Sigmoid colon (tissue), 7 donors: ENCODE measurements around the gene TSPAN9. TPM values are rescaled to one million over a fixed set of nuclear protein-coding genes. Genes with fewer than 3 reads are reported as not detected.

Experiments used
- DNase-seq: peaks from one replicate; pipeline ENCODE4 v3.0.0-alpha.2; 2019
- H3K27ac ChIP-seq, 4 donors: fragments of 200-600 bp; sonication (generic); one replicate each; pipeline ENCODE4 v1.5.1; 2016 to 2019; ENCODE audit warnings: mild to moderate bottlenecking in 1 of 4
- H3K27me3 ChIP-seq, 3 donors: fragments of 200-600 bp; sonication (generic); one replicate each; pipeline ENCODE4 v1.5.1; 2019; ENCODE audit warnings: mild to moderate bottlenecking in 1 of 3
- H3K36me3 ChIP-seq, 4 donors: fragments of 200-600 bp; sonication (generic); one replicate each; pipeline ENCODE4 v1.5.1; 2016 to 2019
- H3K4me1 ChIP-seq, 4 donors: fragments of 200-600 bp; sonication (generic); one replicate each; pipeline ENCODE4 v1.5.1; 2017 to 2019
- H3K4me3 ChIP-seq, 4 donors: fragments of 200-600 bp; sonication (generic); one replicate each; pipeline ENCODE4 v1.5.1; 2017 to 2019; ENCODE audit warnings: mild to moderate bottlenecking in 2 of 4, moderate library complexity in 1 of 4
- H3K9me3 ChIP-seq, 4 donors: fragments of 200-600 bp in 3 of 4; sonication (generic) in 3 of 4; one replicate each; pipeline versions ENCODE4 v1.5.1 to v1.6.1; 2013 to 2019
- CTCF ChIP-seq, 4 experiments: fragments of 450-650 bp in 3 of 4; fragments of 200-600 bp in 1 of 4; IDR thresholded peaks; one replicate each; pipeline ENCODE4 v1.5.1; 2016 to 2019; ENCODE audit warnings: antibody characterized with exemption in 4 of 4, mild to moderate bottlenecking in 3 of 4, moderate library complexity in 2 of 4
- EP300 ChIP-seq, 4 donors: sonication (generic); formaldehyde crosslinking; IDR thresholded peaks; one replicate each; pipeline ENCODE4 v1.6.1; 2017; ENCODE audit warnings: antibody characterized with exemption in 4 of 4
- POLR2A ChIP-seq, 2 donors: fragments of 450-650 bp; IDR thresholded peaks; one replicate each; pipeline ENCODE4 v1.6.1; 2016; ENCODE audit warnings: antibody characterized with exemption in 2 of 2, mild to moderate bottlenecking in 2 of 2, moderate library complexity in 2 of 2
- POLR2AphosphoS5 ChIP-seq, 4 donors: sonication (generic); formaldehyde crosslinking; IDR thresholded peaks; one replicate each; pipeline ENCODE4 v1.6.1; 2017; ENCODE audit warnings: antibody characterized with exemption in 4 of 4
- WGBS, 2 donors: extraction: QIAGEN DNeasy Blood & Tissue Kit; methylation state at CpG; one replicate each; pipeline ENCODE4 v1.1.7; 2013; 5-methylcytosine and 5-hydroxymethylcytosine counted together
- intact Hi-C: fragments of 100-400 bp; cut with DNase I; formaldehyde crosslinking; loops from one replicate; pipeline ENCODE4 v1.15.1; 2023
- polyA plus RNA-seq, 3 donors: library from polyadenylated mRNA; stranded (reverse); fragments of 200-250 nt; gene quantifications; one replicate each; pipeline ENCODE4 v1.2.3, GENCODE V29; 2013
- total RNA-seq, 4 donors: library from RNA; depleted of rRNA; stranded (reverse); fragments of >200 nt; gene quantifications; one replicate each; pipeline ENCODE4 v1.1.0, GENCODE V29; 2016
- donor health status: healthy with polysubstance abuse.
- donor health status: Bipolar disorder and iron deficiency.
- donor health status: healthy.

TSPAN9 gene
- total and polyA plus RNA-seq, 7 donors: 0.92 to 28.0 (median 18.2) TPM

GRCh38 chr12:3040026-3040656 is 37.0 kb upstream of the TSPAN9 start:
- DNase-seq: no peak
- Histone ChIP-seq H3K4me1 (peaks cover 0 to 3% (median 1%) of the 10 kb centered on the region in 4 donors), H3K9me3 (no peaks in the 10 kb centered on the region), H3K27me3 (no peaks in the 10 kb centered on the region), H3K4me3 (no peak overlapping the region), H3K27ac (no peak overlapping the region), H3K36me3 (peaks cover 0 to 21% (median 0%) of the 10 kb centered on the region in 4 donors)
- intact Hi-C loops: loop anchor here (2.0 kb wide), 1 partner anchor 187 kb away; no protein-coding TSS in a partner anchor
- no peak for TF ChIP-seq CTCF (IDR thresholded peaks at IDR 0.05)
- TF ChIP-seq EP300 (IDR thresholded peaks at IDR 0.05): no peak
- TF ChIP-seq POLR2AphosphoS5 (IDR thresholded peaks at IDR 0.05): no peak
- no peak for TF ChIP-seq POLR2A (IDR thresholded peaks at IDR 0.05)
- WGBS, 2 donors: 90 to 95% methylated on average over 15 of the region's 15 CpGs

GRCh38 chr12:3040663-3041544 is 36.3 kb upstream of the TSPAN9 start:
- Histone ChIP-seq H3K9me3 (no peaks in the 10 kb centered on the region), H3K27ac (no peak overlapping the region), H3K4me3 (no peak overlapping the region), H3K4me1 (no peaks in the 10 kb centered on the region), H3K27me3 (no peaks in the 10 kb centered on the region), H3K36me3 (peaks cover 0 to 21% (median 0%) of the 10 kb centered on the region in 4 donors)
- 92 to 93% methylated on average over 29 of the region's 29 CpGs for WGBS, 2 donors
- DNase-seq: no peak
- TF ChIP-seq POLR2AphosphoS5 (IDR thresholded peaks at IDR 0.05) (no peak), EP300 (IDR thresholded peaks at IDR 0.05) (no peak)
- intact Hi-C loops: loop anchor here (2.0 kb wide), 1 partner anchor 188 kb away; no protein-coding TSS in a partner anchor

- H3K4me1 ChIP-seq: no peaks in the 10 kb centered on the region
- H3K27ac ChIP-seq: no peak overlapping the region
- H3K9me3 ChIP-seq: no peaks in the 10 kb centered on the region
- intact Hi-C loops: loop anchor here (2.0 kb wide), 1 partner anchor 189 kb away; no protein-coding TSS in a partner anchor
- H3K27me3 ChIP-seq: no peaks in the 10 kb centered on the region
- 69 to 70% methylated on average over 11 of the region's 11 CpGs for WGBS, 2 donors
- H3K36me3 ChIP-seq: peaks cover 0 to 21% (median 0%) of the 10 kb centered on the region in 4 donors
- DNase-seq: peak; percentile 79
- H3K4me3 ChIP-seq: no peak overlapping the region
- TF ChIP-seq CTCF (IDR thresholded peaks at IDR 0.05) (peak in 2 of 4 experiments; percentile 33 to 61), POLR2AphosphoS5 (IDR thresholded peaks at IDR 0.05) (no peak)
Observed at GRCh38 chr12:3041558-3042164, 35.5 kb upstream of the TSPAN9 start.

GRCh38 chr12:3042394-3042793 is 34.8 kb upstream of the TSPAN9 start:
- no peaks in the 10 kb centered on the region for H3K27me3 ChIP-seq
- peaks cover 0 to 21% (median 0%) of the 10 kb centered on the region in 4 donors for H3K36me3 ChIP-seq
- no peaks in the 10 kb centered on the region for H3K4me1 ChIP-seq
- H3K9me3 ChIP-seq: no peaks in the 10 kb centered on the region
- intact Hi-C loops: no loop called here
- WGBS, 2 donors: 46 to 83% methylated on average over 8 of the region's 8 CpGs
- no peak overlapping the region for H3K4me3 ChIP-seq
- no peak for TF ChIP-seq CTCF (IDR thresholded peaks at IDR 0.05)
- TF ChIP-seq POLR2A (IDR thresholded peaks at IDR 0.05): no peak
- no peak for TF ChIP-seq POLR2AphosphoS5 (IDR thresholded peaks at IDR 0.05)
- no peak for TF ChIP-seq EP300 (IDR thresholded peaks at IDR 0.05)
- H3K27ac ChIP-seq: no peak overlapping the region
- no peak for DNase-seq

GRCh38 chr12:3042826-3043225 is 34.4 kb upstream of the TSPAN9 start:
- intact Hi-C loops: no loop called here
- TF ChIP-seq POLR2AphosphoS5 (IDR thresholded peaks at IDR 0.05) (no peak), EP300 (IDR thresholded peaks at IDR 0.05) (no peak), POLR2A (IDR thresholded peaks at IDR 0.05) (no peak), CTCF (IDR thresholded peaks at IDR 0.05) (no peak)
- H3K4me1 ChIP-seq: no peaks in the 10 kb centered on the region
- no peak overlapping the region for H3K4me3 ChIP-seq
- H3K27me3 ChIP-seq: no peaks in the 10 kb centered on the region
- no peaks in the 10 kb centered on the region for H3K9me3 ChIP-seq
- no peak for DNase-seq
- H3K27ac ChIP-seq: no peak overlapping the region
- peaks cover 0 to 21% (median 0%) of the 10 kb centered on the region in 4 donors for H3K36me3 ChIP-seq
- 83 to 91% methylated on average over 4 of the region's 4 CpGs for WGBS, 2 donors
